Body of pancreas (tissue), 4 donors: ENCODE data around the gene ISX. TPM values are rescaled to one million over a fixed set of nuclear protein-coding genes. Genes with fewer than 3 reads are reported as not detected.

Source experiments
- ATAC-seq: fragments of 150-250 bp; one replicate; pipeline ENCODE4 v1.9.1; 2016
- DNase-seq, 4 donors: peaks; one replicate each; pipeline ENCODE4 v3.0.0-alpha.2; 2019
- H3K27ac ChIP-seq, 4 donors: fragments of 200-600 bp; sonication (generic); 1 replicate in 3 of 4; 2 replicates in 1 of 4; pipeline versions ENCODE4 v1.5.1 to v1.6.1; 2016 to 2019; ENCODE audit warnings: mild to moderate bottlenecking in 1 of 4, mixed read lengths in 1 of 4, moderate library complexity in 1 of 4
- H3K27me3 ChIP-seq, 2 donors: fragments of 200-600 bp; sonication (generic); one replicate each; pipeline ENCODE4 v1.6.0; 2016; ENCODE audit warnings: mild to moderate bottlenecking in 1 of 2
- H3K36me3 ChIP-seq, 2 donors: fragments of 200-600 bp; sonication (generic); replicated peaks in 1 of 2; 2 replicates each; pipeline ENCODE4 v1.5.1; 2016; ENCODE audit warnings: low read depth in 2 of 2; ENCODE audit not compliant: insufficient read depth in 1 of 2
- H3K4me1 ChIP-seq: fragments of 200-600 bp; sonication (generic); one replicate; pipeline ENCODE4 v1.6.0; 2016
- H3K4me3 ChIP-seq, 2 donors: fragments of 200-600 bp; sonication (generic); 1 replicate in 1 of 2; 2 replicates in 1 of 2; pipeline ENCODE4 v1.5.1; 2016 to 2019
- H3K9me3 ChIP-seq, 3 donors: fragments of 200-600 bp; sonication (generic); 1 replicate in 2 of 3; 2 replicates in 1 of 3; pipeline ENCODE4 v1.5.1; 2016
- POLR2A ChIP-seq, 3 donors: fragments of 450-650 bp; IDR thresholded peaks; one replicate each; pipeline ENCODE4 v1.6.1; 2016; ENCODE audit warnings: antibody characterized with exemption in 3 of 3, mild to moderate bottlenecking in 2 of 3
- WGBS, 2 donors: methylation state at CpG; one replicate each; pipeline ENCODE4 v1.1.5; 2017; 5-methylcytosine and 5-hydroxymethylcytosine counted together
- intact Hi-C: fragments of 100-400 bp; cut with DNase I; formaldehyde crosslinking; loops from one replicate; pipeline ENCODE4 v1.15.1; 2023
- total RNA-seq, 2 donors: library from RNA; depleted of rRNA; stranded (reverse); fragments of >200 nt; gene quantifications; one replicate each; pipeline ENCODE4 v1.1.0, GENCODE V29; 2016
- TF ChIP-seq, protein P1 (sequence below), 7 experiments: fragments of 450-650 bp in 4 of 7; fragments of 200-600 bp in 3 of 7; sonication (generic) in 3 of 7; IDR thresholded peaks; one replicate each; pipeline ENCODE4 v1.5.1; 2016 to 2019; ENCODE audit warnings: antibody characterized with exemption in 7 of 7

The ISX gene
- 1 to 10 TPM in 1 of 2 donors, not detected in 1; 4.0 TPM for total RNA-seq

DNA sequence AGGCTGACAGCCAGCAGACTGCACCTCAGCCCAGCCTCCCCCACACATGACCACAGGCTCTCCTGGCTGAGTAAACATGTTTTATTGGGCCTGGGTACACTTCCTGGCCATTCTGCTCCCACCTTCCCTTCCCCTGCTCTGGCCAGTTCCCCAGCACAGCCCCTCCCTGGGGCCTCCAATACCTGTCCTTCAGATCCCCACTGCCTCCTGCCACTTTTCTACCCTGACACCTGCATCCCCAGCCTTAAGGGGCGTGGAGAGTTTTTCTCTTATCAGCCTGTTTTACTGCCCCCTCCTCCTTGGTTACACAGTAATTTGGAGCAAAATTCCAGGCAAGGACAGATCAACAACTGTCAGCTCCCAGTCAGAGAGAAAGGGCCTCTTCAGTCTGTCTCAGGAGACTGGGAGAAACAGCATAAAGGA is at the start of gene ISX:
Gene ISX, plus strand, starts transcription at position 363 of the 423 bp plus-strand sequence. CDS start 930 bp downstream, outside the sequence.
- Histone ChIP-seq H3K36me3 (no peaks in the 10 kb centered on the region), H3K4me3 (no peak within 1 kb of the TSS), H3K27me3 (no peaks in the 10 kb centered on the region), H3K9me3 (no peaks in the 10 kb centered on the region), H3K27ac (no peak within 1 kb of the TSS), H3K4me1 (no peaks in the 10 kb centered on the region)
- ATAC-seq (no peak), DNase-seq (no peak)
- intact Hi-C loops = no loop called here
- 29 to 38% methylated on average over 1 of the region's 1 CpG for WGBS, 2 donors
- TF ChIP-seq, protein P1, sequence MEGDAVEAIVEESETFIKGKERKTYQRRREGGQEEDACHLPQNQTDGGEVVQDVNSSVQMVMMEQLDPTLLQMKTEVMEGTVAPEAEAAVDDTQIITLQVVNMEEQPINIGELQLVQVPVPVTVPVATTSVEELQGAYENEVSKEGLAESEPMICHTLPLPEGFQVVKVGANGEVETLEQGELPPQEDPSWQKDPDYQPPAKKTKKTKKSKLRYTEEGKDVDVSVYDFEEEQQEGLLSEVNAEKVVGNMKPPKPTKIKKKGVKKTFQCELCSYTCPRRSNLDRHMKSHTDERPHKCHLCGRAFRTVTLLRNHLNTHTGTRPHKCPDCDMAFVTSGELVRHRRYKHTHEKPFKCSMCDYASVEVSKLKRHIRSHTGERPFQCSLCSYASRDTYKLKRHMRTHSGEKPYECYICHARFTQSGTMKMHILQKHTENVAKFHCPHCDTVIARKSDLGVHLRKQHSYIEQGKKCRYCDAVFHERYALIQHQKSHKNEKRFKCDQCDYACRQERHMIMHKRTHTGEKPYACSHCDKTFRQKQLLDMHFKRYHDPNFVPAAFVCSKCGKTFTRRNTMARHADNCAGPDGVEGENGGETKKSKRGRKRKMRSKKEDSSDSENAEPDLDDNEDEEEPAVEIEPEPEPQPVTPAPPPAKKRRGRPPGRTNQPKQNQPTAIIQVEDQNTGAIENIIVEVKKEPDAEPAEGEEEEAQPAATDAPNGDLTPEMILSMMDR (IDR thresholded peaks at IDR 0.05) = no peak
- no peak for TF ChIP-seq POLR2A (IDR thresholded peaks at IDR 0.05)

DNA sequence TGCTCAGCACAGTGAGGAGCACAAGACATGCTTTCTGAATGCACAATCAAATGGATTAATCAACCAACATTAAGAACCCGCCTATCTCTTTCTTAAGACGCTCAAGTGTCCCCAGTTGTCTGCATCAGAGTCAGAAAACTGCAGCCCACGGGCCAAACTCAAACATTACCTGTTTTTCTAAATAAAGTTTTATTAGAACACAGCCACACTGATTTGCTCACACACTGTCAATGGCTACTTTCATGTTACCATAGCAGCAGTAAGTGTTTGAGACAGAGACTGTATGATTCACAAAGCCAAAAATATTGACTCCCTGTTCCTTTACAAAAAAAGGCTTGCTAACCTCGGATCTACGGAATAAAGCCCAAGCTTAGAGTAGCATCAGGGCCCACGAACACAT is 49.0 kb upstream of the ISX start:
- Histone ChIP-seq H3K27me3 (no peaks in the 10 kb centered on the region), H3K27ac (no peak overlapping the region), H3K4me1 (no peaks in the 10 kb centered on the region), H3K36me3 (no peaks in the 10 kb centered on the region), H3K9me3 (no peaks in the 10 kb centered on the region), H3K4me3 (no peak overlapping the region)
- no peak for DNase-seq
- intact Hi-C loops = no loop called here
- no peak for ATAC-seq
- no peak for TF ChIP-seq POLR2A (IDR thresholded peaks at IDR 0.05)
- TF ChIP-seq, protein P1 (IDR thresholded peaks at IDR 0.05) = no peak
- 50 to 52% methylated on average over 6 of the region's 6 CpGs for whole genome bisulfite sequencing, 2 donors

DNA sequence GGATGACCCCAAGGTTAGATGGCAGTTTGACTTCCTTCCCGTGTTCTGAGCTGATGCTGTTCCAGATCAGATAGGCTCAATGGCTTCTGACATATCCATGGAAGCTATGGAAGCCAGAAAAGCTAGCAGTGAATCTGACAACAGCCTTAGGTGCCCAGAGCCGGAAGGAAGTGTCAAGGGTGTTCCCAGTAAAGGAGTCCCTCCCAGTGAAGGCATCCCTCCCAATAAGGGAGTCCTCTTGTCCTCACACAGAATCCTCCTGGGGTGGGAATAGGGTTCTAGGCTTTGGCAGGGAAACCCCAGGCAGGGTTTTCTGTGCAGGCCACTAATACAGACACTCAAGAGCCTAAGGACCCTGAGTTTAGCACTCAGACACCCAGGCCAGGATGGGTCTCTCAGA is 47.0 kb upstream of the ISX start:
- no peak for DNase-seq
- Histone ChIP-seq H3K9me3 (no peaks in the 10 kb centered on the region), H3K4me3 (no peak overlapping the region), H3K4me1 (no peaks in the 10 kb centered on the region), H3K27ac (no peak overlapping the region), H3K36me3 (no peaks in the 10 kb centered on the region), H3K27me3 (no peaks in the 10 kb centered on the region)
- intact Hi-C loops = no loop called here
- 21 to 39% methylated on average over 1 to 2 of the region's 2 CpGs for WGBS, 2 donors
- no peak for TF ChIP-seq POLR2A (IDR thresholded peaks at IDR 0.05)
- TF ChIP-seq, protein P1 (IDR thresholded peaks at IDR 0.05) = no peak
- no peak for ATAC-seq

DNA sequence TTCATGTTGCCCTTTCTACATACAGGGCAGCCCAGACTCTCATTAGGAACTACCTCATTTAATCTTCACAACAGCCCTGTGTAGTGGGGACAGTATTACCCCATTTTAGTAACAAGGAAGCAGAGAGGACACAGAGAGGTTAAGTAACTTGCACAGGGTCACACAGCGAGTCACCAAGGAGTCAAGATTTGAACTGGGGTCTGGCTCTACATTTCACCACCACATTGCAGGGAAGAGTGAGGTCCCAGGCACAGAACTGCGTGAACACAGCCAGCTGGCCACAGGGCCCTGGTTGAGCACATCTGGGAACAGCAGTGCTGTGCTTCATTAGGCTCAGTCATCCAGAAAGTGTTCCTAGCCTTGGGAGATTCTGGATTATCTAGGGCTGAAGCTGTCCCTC is 45.4 kb upstream of the ISX start:
- Histone ChIP-seq H3K9me3 (no peaks in the 10 kb centered on the region), H3K27me3 (no peaks in the 10 kb centered on the region), H3K27ac (no peak overlapping the region), H3K4me3 (no peak overlapping the region), H3K4me1 (no peaks in the 10 kb centered on the region), H3K36me3 (no peaks in the 10 kb centered on the region)
- DNase-seq = no peak
- no peak for ATAC-seq
- intact Hi-C loops = loop anchor here (10.0 kb wide), 1 partner anchor 606 kb away; no protein-coding TSS in a partner anchor
- WGBS, 2 donors = 40 to 68% methylated on average over 1 to 2 of the region's 2 CpGs
- TF ChIP-seq POLR2A (IDR thresholded peaks at IDR 0.05) = no peak
- TF ChIP-seq, protein P1 (IDR thresholded peaks at IDR 0.05) = no peak

DNA sequence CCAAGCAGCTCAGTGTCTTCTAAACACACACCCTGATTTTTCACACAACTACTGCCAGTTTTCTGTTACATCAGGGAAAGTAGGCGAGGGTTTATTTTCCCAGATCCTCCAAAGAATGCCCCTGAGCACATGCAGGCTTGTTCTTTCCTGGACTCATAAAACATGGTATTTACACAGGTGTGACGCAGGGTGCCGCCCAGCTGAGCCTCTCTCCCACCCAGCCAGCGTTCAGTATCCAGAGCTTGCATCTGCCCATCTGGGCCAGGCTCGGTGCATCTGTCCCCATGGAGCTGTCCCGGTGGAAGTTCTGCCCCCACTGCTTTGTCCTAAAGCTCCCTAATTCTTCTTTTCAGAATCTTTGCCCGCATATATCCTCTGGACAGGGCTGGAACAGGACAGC is 44.8 kb upstream of the ISX start:
- Histone ChIP-seq H3K27ac (no peak overlapping the region), H3K27me3 (no peaks in the 10 kb centered on the region), H3K36me3 (no peaks in the 10 kb centered on the region), H3K9me3 (no peaks in the 10 kb centered on the region), H3K4me3 (no peak overlapping the region), H3K4me1 (no peaks in the 10 kb centered on the region)
- DNase-seq (no peak), ATAC-seq (no peak)
- intact Hi-C loops = loop anchor here (10.0 kb wide), 1 partner anchor 606 kb away; no protein-coding TSS in a partner anchor
- no peak for TF ChIP-seq POLR2A (IDR thresholded peaks at IDR 0.05)
- TF ChIP-seq, protein P1 (IDR thresholded peaks at IDR 0.05) = no peak
- WGBS, 2 donors = 30 to 36% methylated on average over 7 of the region's 7 CpGs
